ENCODE measurements around the gene IGF2R.

- TF ChIP-seq CTCF (IDR thresholded peaks at IDR 0.05; ENCODE audit: low read length), result no peak
- TF ChIP-seq EZH2phosphoT487 (IDR thresholded peaks at IDR 0.05; ENCODE audit: low read length), result no peak
- TF ChIP-seq EZH2 (optimal IDR thresholded peaks at IDR 0.05; ENCODE audit: low read depth, low read length), result no peak
Observed at GRCh38 chr6:159953091-159953601, 15.7 kb upstream of the IGF2R start.

All from MM.1S (cell line).